Duodenal mucosa (tissue), 2 donors: ENCODE measurements around the gene P3H1.
"Not testable (repeated sequence)": the region's sequence is repeated elsewhere in the genome, so short reads cannot be mapped to it uniquely, and the experiment has no call there.

ENCODE experiments used
- H3K27ac ChIP-seq: one replicate; pipeline ENCODE4 v1.7.0; 2013; ENCODE audit warnings: low read depth, low read length
- H3K27me3 ChIP-seq, 2 donors: one replicate each; pipeline ENCODE4 v1.7.0; 2013; ENCODE audit warnings: low read length in 2 of 2, control low read depth in 1 of 2; ENCODE audit not compliant: insufficient read depth in 2 of 2, control insufficient read depth in 1 of 2
- H3K36me3 ChIP-seq, 2 donors: one replicate each; pipeline ENCODE4 v1.7.0; 2013; ENCODE audit warnings: low read length in 2 of 2, control low read depth in 1 of 2; ENCODE audit not compliant: insufficient read depth in 2 of 2, control insufficient read depth in 1 of 2
- H3K4me1 ChIP-seq, 2 donors: one replicate each; pipeline ENCODE4 v1.7.0; 2013; ENCODE audit warnings: low read length in 2 of 2, control low read depth in 1 of 2; ENCODE audit not compliant: insufficient read depth in 2 of 2, control insufficient read depth in 1 of 2
- H3K4me3 ChIP-seq, 2 donors: one replicate each; pipeline ENCODE4 v1.7.0; 2013; ENCODE audit warnings: low read length in 2 of 2, low read depth in 1 of 2
- H3K9ac ChIP-seq, 2 donors: one replicate each; pipeline ENCODE4 v1.7.0; 2013; ENCODE audit warnings: low read length in 2 of 2, low read depth in 1 of 2
- H3K9me3 ChIP-seq, 2 donors: one replicate each; pipeline ENCODE4 v1.7.0; 2013; ENCODE audit warnings: low read length in 2 of 2, control low read depth in 1 of 2; ENCODE audit not compliant: control insufficient read depth in 1 of 2

The P3H1 gene

DNA sequence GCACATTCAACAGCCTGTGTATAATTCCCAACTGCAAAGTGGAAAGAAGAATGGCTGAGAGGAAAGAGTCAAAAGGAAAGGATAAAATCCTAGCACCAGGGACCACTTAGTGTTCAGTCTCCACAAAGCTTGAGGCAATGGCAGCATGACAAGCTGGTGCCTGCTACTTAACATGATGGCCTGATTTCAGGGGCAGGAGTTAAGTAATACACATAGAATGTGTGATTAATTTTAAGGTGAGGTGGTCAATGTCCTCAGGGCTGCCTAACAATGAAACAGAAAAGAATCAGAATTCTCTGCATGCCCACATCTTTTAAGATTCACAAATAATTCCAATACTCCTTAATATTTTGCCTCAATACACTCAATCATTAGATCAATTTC, 8.9 kb downstream of the P3H1 start:
- Histone ChIP-seq H3K4me1 (peaks cover 0 to 5% of the 10 kb centered on the region in 2 donors), H3K27me3 (no peaks in the 10 kb centered on the region), H3K27ac (no peak overlapping the region), H3K4me3 (no peak overlapping the region), H3K9ac (no peak overlapping the region), H3K9me3 (no peaks in the 10 kb centered on the region), H3K36me3 (peaks cover 12 to 31% of the 10 kb centered on the region in 2 donors)

DNA sequence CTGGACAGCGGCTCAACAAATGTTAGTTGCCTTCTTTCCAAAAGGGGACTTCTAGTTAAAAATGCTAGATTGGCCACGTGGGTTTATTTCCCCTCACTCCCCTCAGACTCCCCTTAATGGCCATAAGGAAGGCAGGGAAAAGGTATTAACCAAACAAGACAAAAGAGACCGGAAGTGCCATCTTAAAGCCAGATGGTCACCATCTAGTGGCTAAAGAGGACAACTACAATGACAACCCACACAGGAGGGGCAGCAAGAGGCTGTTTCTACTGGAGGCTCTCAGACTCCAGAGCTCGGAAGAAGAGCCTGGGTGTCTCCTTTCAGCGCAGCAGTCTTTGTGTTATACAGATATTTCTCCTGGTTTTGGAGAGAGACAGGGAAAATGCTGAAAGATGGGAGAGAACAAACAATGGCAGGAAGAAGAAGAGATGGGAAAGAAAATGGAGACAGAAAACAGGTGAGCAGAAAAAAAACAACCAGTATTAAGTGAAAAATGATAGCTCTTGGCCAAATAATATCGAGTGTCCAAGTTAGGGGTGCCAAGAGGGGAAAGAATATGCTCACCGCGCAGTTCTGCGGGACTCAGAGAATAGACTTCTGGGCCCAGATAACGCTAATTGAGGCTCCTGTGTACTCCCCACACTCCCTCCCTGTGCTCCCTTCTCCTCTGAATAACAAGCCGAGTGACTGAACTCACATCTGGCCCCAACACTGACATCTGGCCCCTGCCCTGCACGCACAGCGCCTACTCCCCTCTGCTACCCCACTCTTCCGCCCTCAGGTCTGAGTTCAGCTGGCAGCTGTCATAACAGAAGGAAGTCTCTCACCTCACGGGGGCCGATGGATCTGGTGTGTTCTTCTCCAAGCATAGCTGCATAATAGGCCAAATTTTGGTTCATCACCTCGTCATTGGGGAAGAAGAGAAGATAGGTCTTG, 9.6 kb downstream of the P3H1 start:
- no peak overlapping the region for H3K9ac ChIP-seq
- H3K27me3 ChIP-seq, result no peaks in the 10 kb centered on the region
- H3K36me3 ChIP-seq, result peaks cover 18 to 34% of the 10 kb centered on the region in 2 donors
- no peak overlapping the region for H3K27ac ChIP-seq
- H3K4me1 ChIP-seq, result peaks cover 0 to 6% of the 10 kb centered on the region in 2 donors
- H3K9me3 ChIP-seq, result no peaks in the 10 kb centered on the region
- no peak overlapping the region for H3K4me3 ChIP-seq

DNA sequence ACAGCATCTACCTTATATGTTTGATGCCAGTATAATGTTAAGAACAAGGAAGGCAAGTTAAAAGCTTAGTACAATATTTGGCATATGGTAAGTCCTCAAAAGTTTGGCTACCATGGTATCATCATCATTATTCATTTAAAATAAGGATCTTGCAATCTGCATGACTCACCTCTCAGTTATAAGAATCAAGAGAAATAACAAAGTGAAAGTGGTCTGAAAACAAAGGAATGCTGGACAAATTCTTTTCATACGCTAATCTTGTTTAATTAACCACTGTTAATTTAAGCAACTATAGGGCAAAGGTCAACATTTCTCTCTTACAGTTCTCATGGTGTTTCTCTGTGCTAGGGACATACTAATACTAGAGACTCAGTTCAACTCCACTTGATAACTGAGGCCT, 13.8 kb downstream of the P3H1 start:
- no peak overlapping the region for H3K4me3 ChIP-seq
- H3K36me3 ChIP-seq, result peaks cover 25 to 50% of the 10 kb centered on the region in 2 donors
- no peaks in the 10 kb centered on the region for H3K27me3 ChIP-seq
- no peaks in the 10 kb centered on the region for H3K9me3 ChIP-seq
- no peak overlapping the region for H3K27ac ChIP-seq
- H3K9ac ChIP-seq, result no peak overlapping the region
- H3K4me1 ChIP-seq, result peaks cover 0 to 6% of the 10 kb centered on the region in 2 donors

DNA sequence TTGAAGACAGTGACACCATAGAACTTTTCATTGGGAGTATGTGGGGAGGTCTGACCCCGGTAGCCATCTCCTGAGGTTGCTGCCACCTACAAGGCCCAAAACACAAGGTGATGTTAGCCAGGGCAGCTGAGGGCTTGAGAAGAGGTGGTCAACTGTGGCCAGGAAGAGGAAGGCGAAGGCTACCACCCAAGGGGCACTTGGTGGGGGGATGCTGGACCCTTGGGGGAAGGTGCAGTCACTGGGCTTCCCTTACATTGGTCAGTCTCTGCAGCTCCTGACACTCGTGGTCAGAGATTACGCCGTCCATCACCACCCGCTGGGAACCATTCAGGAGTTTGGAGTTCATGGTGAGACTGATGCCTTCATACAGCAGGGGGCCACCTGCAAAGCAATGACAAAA, 14.5 kb downstream of the P3H1 start:
- Histone ChIP-seq H3K9ac (no peak overlapping the region), H3K27ac (no peak overlapping the region), H3K36me3 (peaks cover 17 to 56% of the 10 kb centered on the region in 2 donors), H3K4me1 (peaks cover 0 to 6% of the 10 kb centered on the region in 2 donors), H3K9me3 (no peaks in the 10 kb centered on the region), H3K27me3 (no peaks in the 10 kb centered on the region), H3K4me3 (no peak overlapping the region)

DNA sequence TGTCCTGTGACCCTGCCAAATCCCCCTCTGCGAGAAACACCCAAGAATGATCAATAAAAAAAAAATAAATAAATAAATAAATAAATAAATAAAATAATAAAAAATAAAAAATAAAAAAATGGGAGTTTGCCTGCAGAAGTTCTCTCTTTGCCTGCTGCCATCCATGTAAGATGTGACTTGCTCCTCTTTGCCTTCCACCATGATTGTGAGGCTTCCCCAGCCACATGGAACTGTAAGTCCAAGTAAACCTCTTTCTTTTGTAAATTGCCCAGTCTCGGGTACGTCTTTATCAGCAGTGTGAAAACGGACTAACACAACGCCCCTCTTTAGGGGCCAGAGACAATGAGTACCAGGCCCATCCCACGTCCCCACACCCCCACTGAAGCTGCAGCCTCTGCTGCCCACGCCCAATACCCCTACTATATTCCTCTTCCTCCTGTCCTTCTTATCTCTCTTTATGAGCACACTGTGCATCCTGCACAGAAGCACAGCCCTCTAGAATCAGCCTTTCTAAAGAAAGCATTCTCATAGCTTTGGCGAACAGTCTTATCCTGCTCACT, 15.2 kb downstream of the P3H1 start:
- not testable (repeated sequence) for H3K27me3 ChIP-seq, H3K4me3 ChIP-seq, H3K27ac ChIP-seq, H3K9ac ChIP-seq, H3K4me1 ChIP-seq, H3K9me3 ChIP-seq
- peaks cover 17 to 59% of the 10 kb centered on the region in 2 donors for H3K36me3 ChIP-seq

DNA sequence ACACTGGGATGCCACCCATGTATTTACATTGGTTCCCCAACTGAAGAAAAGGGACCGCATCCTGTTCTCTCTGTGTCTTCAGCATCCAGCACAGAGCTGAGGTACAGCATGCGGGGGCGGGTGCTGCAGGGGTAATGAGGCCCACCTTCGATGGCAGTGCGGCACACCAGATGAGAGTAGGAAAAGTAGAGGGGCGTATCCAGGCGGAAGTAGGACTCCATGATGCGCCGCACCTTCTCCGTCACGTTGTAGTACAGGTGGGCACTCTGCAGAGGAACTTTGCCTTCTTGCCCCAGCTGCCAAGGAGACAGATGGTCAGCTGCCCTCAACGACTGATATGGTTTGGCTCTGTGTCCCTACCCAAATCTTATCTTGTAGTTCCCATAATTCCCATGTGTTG, 16.8 kb downstream of the P3H1 start:
- peaks cover 21 to 59% of the 10 kb centered on the region in 2 donors for H3K36me3 ChIP-seq
- no peak overlapping the region for H3K9ac ChIP-seq
- peaks cover 0 to 6% of the 10 kb centered on the region in 2 donors for H3K4me1 ChIP-seq
- H3K4me3 ChIP-seq, result no peak overlapping the region
- no peaks in the 10 kb centered on the region for H3K9me3 ChIP-seq
- H3K27ac ChIP-seq, result no peak overlapping the region
- no peaks in the 10 kb centered on the region for H3K27me3 ChIP-seq

DNA sequence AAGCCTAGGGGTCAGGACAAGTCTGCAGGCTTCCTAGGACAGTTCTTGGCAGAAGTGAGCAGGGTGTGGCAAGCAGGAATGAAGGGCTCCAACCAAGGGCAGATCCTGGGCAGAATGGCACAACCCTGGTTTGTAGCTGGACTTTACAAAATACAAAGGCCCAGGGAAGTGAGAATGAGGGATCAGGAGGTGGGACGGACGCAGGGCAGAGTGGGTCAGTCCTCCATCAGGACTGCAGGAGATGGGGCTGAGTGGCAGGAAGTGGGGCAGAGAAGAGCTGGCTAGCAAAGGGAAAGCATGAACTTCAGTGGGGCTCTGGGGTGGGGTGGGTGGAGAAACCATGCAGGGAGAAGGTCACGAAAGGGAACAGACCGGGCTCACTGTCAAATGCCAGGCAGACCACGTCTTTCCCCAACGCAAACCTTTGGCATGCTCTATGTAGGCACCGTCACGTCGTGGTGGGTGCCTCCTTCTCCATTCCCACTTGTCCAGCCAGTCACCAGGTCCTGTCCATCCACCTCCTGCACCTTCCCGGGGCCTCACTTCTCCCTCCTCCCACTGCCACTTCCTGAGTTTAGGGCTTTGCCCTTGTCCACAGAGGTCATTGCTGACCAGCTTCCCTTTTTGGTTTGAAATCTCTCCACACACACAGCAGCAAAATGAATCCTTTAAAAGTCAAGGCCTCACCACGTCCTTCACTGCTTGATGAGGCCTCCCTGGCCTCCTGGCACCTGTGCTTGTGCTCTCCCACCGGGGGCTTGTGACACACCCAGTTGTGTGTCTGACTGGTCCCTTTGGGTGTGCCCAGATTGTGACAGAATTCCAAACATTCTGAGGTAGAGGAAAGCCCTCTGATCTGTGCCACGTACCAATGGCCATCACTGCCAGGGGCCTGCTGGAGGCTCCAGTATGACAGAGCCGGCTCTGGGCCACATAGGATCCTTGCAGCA, 18.1 kb downstream of the P3H1 start:
- no peak overlapping the region for H3K9ac ChIP-seq
- H3K4me3 ChIP-seq, result no peak overlapping the region
- no peaks in the 10 kb centered on the region for H3K27me3 ChIP-seq
- H3K4me1 ChIP-seq, result peaks cover 0 to 6% of the 10 kb centered on the region in 2 donors
- no peak overlapping the region for H3K27ac ChIP-seq
- peaks cover 21 to 47% of the 10 kb centered on the region in 2 donors for H3K36me3 ChIP-seq
- no peaks in the 10 kb centered on the region for H3K9me3 ChIP-seq

DNA sequence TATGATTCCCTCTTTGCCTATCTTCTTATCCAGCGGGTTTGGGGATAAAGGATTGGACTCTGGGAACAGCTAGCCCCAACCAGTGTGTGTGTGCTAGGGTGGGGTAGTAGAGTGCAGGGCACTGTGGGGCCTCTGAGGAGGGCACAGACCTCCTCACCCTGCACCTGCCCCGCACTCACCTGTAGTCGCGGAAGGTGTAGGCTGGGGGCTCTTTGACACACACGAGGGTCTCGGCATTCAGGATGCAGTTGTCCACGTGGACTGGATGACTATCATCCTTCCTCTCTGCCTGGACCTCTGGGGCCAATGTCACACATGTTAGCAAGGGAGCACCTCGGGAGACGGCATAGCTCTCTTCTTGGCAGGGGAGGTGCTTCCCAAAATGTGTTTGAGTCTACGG, 18.8 kb downstream of the P3H1 start:
- Histone ChIP-seq H3K36me3 (peaks cover 20 to 43% of the 10 kb centered on the region in 2 donors), H3K4me3 (no peak overlapping the region), H3K27me3 (no peaks in the 10 kb centered on the region), H3K27ac (no peak overlapping the region), H3K9me3 (no peaks in the 10 kb centered on the region), H3K9ac (no peak overlapping the region), H3K4me1 (peaks cover 0 to 2% of the 10 kb centered on the region in 2 donors)

DNA sequence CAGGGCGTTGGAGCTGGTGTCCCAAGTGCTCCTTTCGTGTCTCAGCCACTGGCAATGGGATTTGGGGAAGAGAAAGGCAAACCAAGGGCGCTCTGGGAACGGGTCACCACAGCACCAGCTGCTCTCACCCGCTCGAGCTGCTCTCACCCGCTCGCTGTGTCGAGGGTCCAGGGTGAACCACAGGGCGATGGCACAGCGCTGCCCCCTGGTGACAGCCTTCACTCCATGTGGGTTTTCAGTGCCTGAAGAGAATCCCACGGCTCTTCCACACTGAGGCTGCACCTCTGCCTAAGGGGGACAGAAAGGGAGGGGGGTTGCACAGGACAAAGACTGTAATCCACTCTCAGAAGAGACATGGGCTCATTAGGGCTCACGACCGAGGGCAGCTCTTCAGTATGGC, 19.7 kb downstream of the P3H1 start:
- Histone ChIP-seq H3K9ac (no peak overlapping the region), H3K4me3 (no peak overlapping the region), H3K27me3 (no peaks in the 10 kb centered on the region), H3K27ac (no peak overlapping the region), H3K9me3 (no peaks in the 10 kb centered on the region), H3K4me1 (no peaks in the 10 kb centered on the region), H3K36me3 (peaks cover 11 to 40% of the 10 kb centered on the region in 2 donors)
